Stimulated activated CD4-positive, alpha-beta T cell treated with anti-CD3 and anti-CD28 coated beads, Interleukin-2, amount 100 ng/mL, for 24 hours (primary cell): Measurements from ENCODE around the gene SEMA3E.

ENCODE experiments used
- DNase-seq, 2 donors: peaks; one replicate each; pipeline ENCODE4 v3.0.0-alpha.2; 2020

Gene SEMA3E

GRCh38 chr7:83640731-83641537 is 8.0 kb downstream of the SEMA3E start:
- no peak for DNase-seq

- no peak for DNase-seq
Observed at GRCh38 chr7:83640240-83640639, 8.7 kb downstream of the SEMA3E start.

GRCh38 chr7:83633516-83633915 is 15.4 kb downstream of the SEMA3E start:
- no peak for DNase-seq

GRCh38 chr7:83629117-83629880 is 19.6 kb downstream of the SEMA3E start:
- DNase-seq: no peak

- no peak for DNase-seq
Observed at GRCh38 chr7:83617858-83618257, 31.1 kb downstream of the SEMA3E start.

GRCh38 chr7:83614112-83614511 is 34.8 kb downstream of the SEMA3E start:
- no peak for DNase-seq

- no peak for DNase-seq
Observed at GRCh38 chr7:83613232-83613631, 35.7 kb downstream of the SEMA3E start.

GRCh38 chr7:83611776-83612175 is 37.2 kb downstream of the SEMA3E start:
- no peak for DNase-seq

GRCh38 chr7:83610649-83611304 is 38.2 kb downstream of the SEMA3E start:
- no peak for DNase-seq

GRCh38 chr7:83608716-83609115 is 40.2 kb downstream of the SEMA3E start:
- DNase-seq: no peak

- DNase-seq: no peak
Observed at GRCh38 chr7:83603649-83604048, 45.3 kb downstream of the SEMA3E start.

GRCh38 chr7:83599131-83599530 is 49.8 kb downstream of the SEMA3E start:
- DNase-seq: no peak

GRCh38 chr7:83593921-83594475 is 54.9 kb downstream of the SEMA3E start:
- DNase-seq: no peak

GRCh38 chr7:83588602-83589240 is 60.2 kb downstream of the SEMA3E start:
- DNase-seq: no peak

GRCh38 chr7:83586281-83586680 is 62.7 kb downstream of the SEMA3E start:
- DNase-seq: no peak

- no peak for DNase-seq
Observed at GRCh38 chr7:83581667-83582435, 67.1 kb downstream of the SEMA3E start.

GRCh38 chr7:83579740-83580139 is 69.2 kb downstream of the SEMA3E start:
- DNase-seq: no peak

- DNase-seq: no peak
Observed at GRCh38 chr7:83575436-83575835, 73.5 kb downstream of the SEMA3E start.

GRCh38 chr7:83574616-83575015 is 74.3 kb downstream of the SEMA3E start:
- no peak for DNase-seq

- DNase-seq: no peak
Observed at GRCh38 chr7:83562960-83563359, 86.0 kb downstream of the SEMA3E start.

GRCh38 chr7:83562289-83562688 is 86.7 kb downstream of the SEMA3E start:
- no peak for DNase-seq

GRCh38 chr7:83559887-83560286 is 89.1 kb downstream of the SEMA3E start:
- DNase-seq: no peak
